Thoracic aorta (tissue), 2 donors: ENCODE data around the gene ARHGEF28. TPM values are rescaled to one million over a fixed set of nuclear protein-coding genes. Genes with fewer than 3 reads are reported as not detected.

Source experiments
- ATAC-seq: fragments of 150-250 bp; one replicate; pipeline ENCODE4 v1.8.0; 2017; ENCODE audit warnings: low read depth; ENCODE audit not compliant: insufficient number of reproducible peaks, low FRiP score
- DNase-seq: peaks from one replicate; pipeline ENCODE4 v3.0.0-alpha.2; 2020; ENCODE audit warnings: low spot score
- H3K27ac ChIP-seq, 2 donors: fragments of 200-600 bp; sonication (generic); 1 replicate in 1 of 2; 2 replicates in 1 of 2; pipeline ENCODE4 v1.5.1; 2016; ENCODE audit warnings: mild to moderate bottlenecking in 2 of 2, moderate library complexity in 2 of 2
- H3K27me3 ChIP-seq: fragments of 200-600 bp; sonication (generic); replicated peaks from 2 replicates; pipeline ENCODE4 v1.6.0; 2016; ENCODE audit warnings: mild to moderate bottlenecking; ENCODE audit not compliant: insufficient read depth
- H3K36me3 ChIP-seq: fragments of 200-600 bp; sonication (generic); one replicate; pipeline ENCODE4 v1.5.1; 2016
- H3K4me1 ChIP-seq, 2 donors: fragments of 200-600 bp; sonication (generic); 1 replicate in 1 of 2; 2 replicates in 1 of 2; pipeline versions ENCODE4 v1.5.1 to v1.6.0; 2016; ENCODE audit warnings: low read depth in 2 of 2, mild to moderate bottlenecking in 1 of 2; ENCODE audit not compliant: control insufficient read depth in 1 of 2
- H3K4me3 ChIP-seq: fragments of 200-600 bp; sonication (generic); 2 replicates; pipeline ENCODE4 v1.5.1; 2016; ENCODE audit warnings: mild to moderate bottlenecking
- H3K9me3 ChIP-seq: fragments of 200-600 bp; sonication (generic); 2 replicates; pipeline ENCODE4 v1.5.1; 2016
- total RNA-seq, 2 donors: library from RNA; depleted of rRNA; stranded (reverse); fragments of >200 nt; gene quantifications; one replicate each; pipeline versions ENCODE4 v1.1.0 to v1.2.3, GENCODE V29; 2016
- TF ChIP-seq, protein P1 (sequence below): fragments of 200-600 bp; sonication (generic); IDR thresholded peaks from one replicate; pipeline ENCODE4 v1.5.1; 2019; ENCODE audit warnings: antibody characterized with exemption

Gene ARHGEF28
- total RNA-seq, 2 donors from 2014 or later = 35.5 to 40.8 TPM

DNA sequence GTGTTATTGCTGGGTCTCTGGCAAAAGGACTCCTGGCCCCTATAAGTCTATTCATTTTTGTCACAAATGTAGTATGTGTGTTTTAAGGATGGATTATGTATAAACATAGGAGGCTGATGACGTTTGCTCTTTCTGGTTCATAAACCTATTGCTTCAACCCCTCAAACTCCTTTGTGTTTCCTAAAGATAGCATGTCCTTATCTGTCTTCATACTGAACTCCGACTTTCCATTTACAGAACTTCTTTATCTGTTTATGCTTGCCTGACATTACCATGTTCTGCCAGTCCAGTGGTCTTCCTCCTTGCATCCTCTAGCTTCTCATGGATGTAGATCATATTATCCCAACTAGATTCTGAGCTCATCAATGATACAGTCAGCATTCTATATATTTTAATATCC, 46.1 kb downstream of the ARHGEF28 start:
- ATAC-seq = no peak
- Histone ChIP-seq H3K4me3 (no peak overlapping the region), H3K36me3 (no peaks in the 10 kb centered on the region), H3K9me3 (no peaks in the 10 kb centered on the region), H3K27ac (peak overlapping the region in 1 of 2 donors; percentile 72), H3K27me3 (no peaks in the 10 kb centered on the region), H3K4me1 (peaks cover 29 to 43% of the 10 kb centered on the region in 2 donors)
- TF ChIP-seq, protein P1, sequence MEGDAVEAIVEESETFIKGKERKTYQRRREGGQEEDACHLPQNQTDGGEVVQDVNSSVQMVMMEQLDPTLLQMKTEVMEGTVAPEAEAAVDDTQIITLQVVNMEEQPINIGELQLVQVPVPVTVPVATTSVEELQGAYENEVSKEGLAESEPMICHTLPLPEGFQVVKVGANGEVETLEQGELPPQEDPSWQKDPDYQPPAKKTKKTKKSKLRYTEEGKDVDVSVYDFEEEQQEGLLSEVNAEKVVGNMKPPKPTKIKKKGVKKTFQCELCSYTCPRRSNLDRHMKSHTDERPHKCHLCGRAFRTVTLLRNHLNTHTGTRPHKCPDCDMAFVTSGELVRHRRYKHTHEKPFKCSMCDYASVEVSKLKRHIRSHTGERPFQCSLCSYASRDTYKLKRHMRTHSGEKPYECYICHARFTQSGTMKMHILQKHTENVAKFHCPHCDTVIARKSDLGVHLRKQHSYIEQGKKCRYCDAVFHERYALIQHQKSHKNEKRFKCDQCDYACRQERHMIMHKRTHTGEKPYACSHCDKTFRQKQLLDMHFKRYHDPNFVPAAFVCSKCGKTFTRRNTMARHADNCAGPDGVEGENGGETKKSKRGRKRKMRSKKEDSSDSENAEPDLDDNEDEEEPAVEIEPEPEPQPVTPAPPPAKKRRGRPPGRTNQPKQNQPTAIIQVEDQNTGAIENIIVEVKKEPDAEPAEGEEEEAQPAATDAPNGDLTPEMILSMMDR = no peak
- DNase-seq = no peak

DNA sequence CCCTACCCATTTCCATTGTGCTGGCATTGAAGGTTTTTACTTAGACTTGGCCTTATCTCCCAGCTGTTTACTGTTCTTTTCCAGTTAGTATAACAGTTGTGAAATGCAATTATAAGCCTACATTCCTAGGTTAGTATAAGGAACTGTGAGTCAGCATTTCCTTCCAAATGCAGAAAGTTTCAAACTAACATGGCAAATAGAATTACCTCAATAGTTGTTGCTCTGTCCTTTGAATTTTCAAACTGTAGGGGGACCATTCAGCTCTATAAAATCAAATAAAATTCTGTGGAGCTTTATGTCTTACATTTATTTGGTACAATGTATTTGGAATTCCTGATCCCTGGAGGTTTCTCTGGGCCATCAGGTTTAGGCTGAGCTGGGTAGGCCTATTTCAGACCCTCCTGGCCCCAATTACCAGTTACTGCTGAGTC, 47.2 kb downstream of the ARHGEF28 start:
- peak overlapping the region; percentile 62 to 72 for H3K27ac ChIP-seq
- no peaks in the 10 kb centered on the region for H3K36me3 ChIP-seq
- peaks cover 38 to 50% of the 10 kb centered on the region in 2 donors for H3K4me1 ChIP-seq
- H3K9me3 ChIP-seq = no peaks in the 10 kb centered on the region
- ATAC-seq (peak; percentile 93), DNase-seq (no peak)
- no peaks in the 10 kb centered on the region for H3K27me3 ChIP-seq
- H3K4me3 ChIP-seq = no peak overlapping the region
- TF ChIP-seq, protein P1 = no peak

DNA sequence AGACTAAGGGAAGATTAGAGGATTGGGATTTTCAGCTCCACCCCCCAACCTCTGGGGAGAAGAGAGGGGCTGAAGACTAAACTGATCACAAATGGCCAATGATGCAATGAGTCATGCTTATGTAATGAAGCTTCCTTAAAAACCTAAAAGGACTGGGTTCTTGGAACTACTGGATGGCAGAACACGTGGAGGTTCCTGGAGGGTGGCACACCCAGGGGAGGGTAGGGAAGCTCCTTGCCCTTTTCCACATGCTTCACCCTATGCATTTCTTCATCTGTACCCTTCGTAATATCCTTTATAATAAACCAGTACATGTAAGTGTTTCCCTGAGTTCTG, 48.6 kb downstream of the ARHGEF28 start:
- Histone ChIP-seq H3K4me3 (no peak overlapping the region), H3K27ac (peak overlapping the region; percentile 62 to 72), H3K9me3 (no peaks in the 10 kb centered on the region), H3K4me1 (peaks cover 44 to 52% of the 10 kb centered on the region in 2 donors), H3K27me3 (no peaks in the 10 kb centered on the region), H3K36me3 (no peaks in the 10 kb centered on the region)
- TF ChIP-seq, protein P1 = no peak
- DNase-seq (no peak), ATAC-seq (no peak)

DNA sequence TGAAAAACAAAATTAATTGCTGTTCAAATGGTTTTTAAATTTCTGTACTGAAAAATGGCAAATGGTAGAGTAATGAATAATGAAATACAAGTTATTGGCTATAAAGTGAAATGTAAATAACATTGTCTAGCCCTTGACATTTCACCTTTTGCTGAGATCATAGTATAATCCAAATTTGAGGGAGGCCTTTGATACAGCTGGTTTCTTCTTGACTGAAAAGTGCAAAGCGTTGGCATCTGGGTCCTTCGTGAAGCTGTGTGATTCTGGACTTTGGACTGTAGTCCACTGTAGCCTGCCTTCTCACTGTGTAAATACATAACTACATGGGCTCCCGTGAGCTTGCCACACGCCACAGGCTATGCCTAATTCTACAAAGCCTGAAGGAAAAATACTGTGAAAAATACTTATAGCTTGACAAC, 52.3 kb downstream of the ARHGEF28 start:
- Histone ChIP-seq H3K4me3 (no peak overlapping the region), H3K27me3 (no peaks in the 10 kb centered on the region), H3K27ac (no peak overlapping the region), H3K4me1 (peaks cover 33 to 38% of the 10 kb centered on the region in 2 donors), H3K9me3 (no peaks in the 10 kb centered on the region), H3K36me3 (no peaks in the 10 kb centered on the region)
- ATAC-seq (no peak), DNase-seq (no peak)
- TF ChIP-seq, protein P1 = no peak

DNA sequence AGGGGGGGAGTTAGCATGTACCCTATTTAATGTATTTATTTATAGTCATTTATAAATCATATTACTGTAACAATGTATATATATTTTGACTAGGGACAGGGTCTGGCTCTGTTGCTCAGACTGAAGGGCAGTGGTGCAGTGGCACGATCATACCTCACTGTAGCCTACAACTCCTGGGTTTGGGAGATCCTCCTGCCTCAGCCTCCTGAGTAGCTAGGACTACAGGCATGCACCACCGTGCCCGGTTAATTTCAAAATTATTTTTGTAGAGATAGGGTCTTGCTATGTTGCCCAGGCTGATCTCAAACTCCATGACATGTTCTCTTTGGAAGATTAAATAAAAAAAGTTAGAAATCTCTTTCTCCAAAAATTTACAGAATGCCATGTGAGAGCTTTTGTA, 52.8 kb downstream of the ARHGEF28 start:
- H3K9me3 ChIP-seq = no peaks in the 10 kb centered on the region
- DNase-seq = no peak

More for the DNA sequence above, 52.8 kb downstream of the ARHGEF28 start:
- TF ChIP-seq, protein P1 = no peak
- no peak for ATAC-seq
- Histone ChIP-seq H3K4me1 (peaks cover 32 to 33% of the 10 kb centered on the region in 2 donors), H3K36me3 (no peaks in the 10 kb centered on the region), H3K27me3 (no peaks in the 10 kb centered on the region), H3K27ac (no peak overlapping the region), H3K4me3 (no peak overlapping the region)
